Stimulated activated CD8-positive, alpha-beta memory T cell treated with anti-CD3 and anti-CD28 coated beads, Interleukin-4, amount 100 ng/mL, for 1 hour (primary cell): ENCODE measurements around the gene ERC2.
"Not testable (repeated sequence)": the region's sequence is repeated elsewhere in the genome, so short reads cannot be mapped to it uniquely, and the experiment has no call there.

Experiments
- DNase-seq, 2 donors: peaks; one replicate each; pipeline ENCODE4 v3.0.0-alpha.2; 2020; ENCODE audit warnings: low read depth in 2 of 2, low spot score in 1 of 2

The ERC2 gene

GRCh38 chr3:55515550-55516246 lies 952.6 kb downstream of the ERC2 start:
- no peak for DNase-seq

- DNase-seq = no peak
Observed at GRCh38 chr3:55514962-55515361, 953.3 kb downstream of the ERC2 start.

GRCh38 chr3:55512571-55513343 lies 955.5 kb downstream of the ERC2 start:
- no peak for DNase-seq

- no peak for DNase-seq
Observed at GRCh38 chr3:55511895-55512570, 956.2 kb downstream of the ERC2 start.

- DNase-seq = no peak
Observed at GRCh38 chr3:55508335-55508734, 959.9 kb downstream of the ERC2 start.

- DNase-seq = no peak
Observed at GRCh38 chr3:55507808-55508207, 960.5 kb downstream of the ERC2 start.

GRCh38 chr3:55505776-55506175 lies 962.5 kb downstream of the ERC2 start:
- DNase-seq = no peak

- not testable (repeated sequence) for DNase-seq
Observed at GRCh38 chr3:55505102-55505501, 963.2 kb downstream of the ERC2 start.

GRCh38 chr3:55501905-55502304 lies 966.4 kb downstream of the ERC2 start:
- no peak for DNase-seq

- no peak for DNase-seq
Observed at GRCh38 chr3:55500555-55501330, 967.5 kb downstream of the ERC2 start.

GRCh38 chr3:55498520-55498919 lies 969.7 kb downstream of the ERC2 start:
- DNase-seq = no peak

GRCh38 chr3:55497250-55497649 lies 971.0 kb downstream of the ERC2 start:
- DNase-seq = no peak

GRCh38 chr3:55494976-55495375 lies 973.3 kb downstream of the ERC2 start:
- DNase-seq = no peak

- DNase-seq = no peak
Observed at GRCh38 chr3:55492976-55493375, 975.3 kb downstream of the ERC2 start.

- DNase-seq = no peak
Observed at GRCh38 chr3:55491296-55491816, 976.9 kb downstream of the ERC2 start.

GRCh38 chr3:55490276-55490913 lies 977.9 kb downstream of the ERC2 start:
- no peak for DNase-seq

GRCh38 chr3:55489798-55490132 lies 978.5 kb downstream of the ERC2 start:
- DNase-seq = no peak

GRCh38 chr3:55488398-55489055 lies 979.7 kb downstream of the ERC2 start:
- DNase-seq = no peak

GRCh38 chr3:55487381-55488241 lies 980.7 kb downstream of the ERC2 start:
- DNase-seq = no peak
